ENCODE results near the gene SFRP4. TPM values are rescaled to one million over a fixed set of nuclear protein-coding genes. Genes with fewer than 3 reads are reported as not detected.
A peak's percentile ranks its signal among the peaks of the same experiment; 100 is the strongest.

The SFRP4 gene
- total RNA-seq, 1 experiment from 2014 or later: not detected

GRCh38 chr7:37918526-37918925 is 1.9 kb upstream of the SFRP4 start:
- H3K36me3 Mint-ChIP-seq (ENCODE audit: insufficient read depth, unreplicated experiment): peaks cover 39% of the 10 kb centered on the region
- CTCF ChIA-PET: interaction anchor here (0.6 to 3.1 kb wide), 3 partner anchors 26 to 936 kb away, joined by 3 to 19 read pairs (median 3); no protein-coding TSS in a partner anchor
- peaks cover 3% of the 10 kb centered on the region for H3K9me3 Mint-ChIP-seq (ENCODE audit: low read depth, unreplicated experiment)
- peaks cover 48% of the 10 kb centered on the region for H3K4me1 Mint-ChIP-seq (ENCODE audit: low read depth, unreplicated experiment)
- DNase-seq: no peak
- intact Hi-C loops (cut with micrococcal nuclease; ENCODE audit: unreplicated experiment): loop anchor here (5.0 kb wide), 2 partner anchors 154 to 304 kb away; no protein-coding TSS in a partner anchor
- no TSS peak for BruUV-seq (replicated peaks)
- peaks cover 29% of the 10 kb centered on the region for H3K27me3 Mint-ChIP-seq (ENCODE audit: unreplicated experiment)
- H3K4me3 Mint-ChIP-seq (ENCODE audit: low read depth, unreplicated experiment): no peak overlapping the region
- no peak overlapping the region for H3K27ac Mint-ChIP-seq (ENCODE audit: unreplicated experiment)
- peak; percentile 22 for TF ChIP-seq CTCF (IDR thresholded peaks at IDR 0.05; ENCODE audit: unreplicated experiment)

GRCh38 chr7:37916017-37916672 is 472 bp downstream of the SFRP4 start:
- H3K4me3 Mint-ChIP-seq (ENCODE audit: low read depth, unreplicated experiment): peak overlapping the region; percentile 78
- peaks cover 29% of the 10 kb centered on the region for H3K27me3 Mint-ChIP-seq (ENCODE audit: unreplicated experiment)

GRCh38 chr7:37915438-37915837 is 1.2 kb downstream of the SFRP4 start:
- no peak for DNase-seq
- no peak for TF ChIP-seq CTCF (IDR thresholded peaks at IDR 0.05; ENCODE audit: unreplicated experiment)
- Mint-ChIP-seq H3K9me3 (ENCODE audit: low read depth, unreplicated experiment) (no peaks in the 10 kb centered on the region), H3K4me1 (ENCODE audit: low read depth, unreplicated experiment) (peaks cover 28% of the 10 kb centered on the region), H3K27me3 (ENCODE audit: unreplicated experiment) (peaks cover 29% of the 10 kb centered on the region), H3K4me3 (ENCODE audit: low read depth, unreplicated experiment) (peak overlapping the region; percentile 78), H3K27ac (ENCODE audit: unreplicated experiment) (no peak overlapping the region), H3K36me3 (ENCODE audit: insufficient read depth, unreplicated experiment) (peaks cover 23% of the 10 kb centered on the region)
- intact Hi-C loops (cut with micrococcal nuclease; ENCODE audit: unreplicated experiment): loop anchor here (5.0 kb wide), 2 partner anchors 157 to 307 kb away; no protein-coding TSS in a partner anchor
- CTCF ChIA-PET: no interaction called here
- no TSS peak for BruUV-seq (replicated peaks)

More at GRCh38 chr7:37916017-37916672, 472 bp downstream of the SFRP4 start:
- Mint-ChIP-seq H3K4me1 (ENCODE audit: low read depth, unreplicated experiment) (peaks cover 31% of the 10 kb centered on the region), H3K27ac (ENCODE audit: unreplicated experiment) (no peak overlapping the region), H3K36me3 (ENCODE audit: insufficient read depth, unreplicated experiment) (peaks cover 30% of the 10 kb centered on the region), H3K9me3 (ENCODE audit: low read depth, unreplicated experiment) (no peaks in the 10 kb centered on the region)
- CTCF ChIA-PET: interaction anchor here (0.8 to 3.1 kb wide), 14 partner anchors 8 to 311 kb away, joined by 3 to 21 read pairs (median 4); partner anchors contain the start of gene STARD3NL
- intact Hi-C loops (cut with micrococcal nuclease; ENCODE audit: unreplicated experiment): loop anchor here (5.0 kb wide), 2 partner anchors 156 to 306 kb away; no protein-coding TSS in a partner anchor
- no TSS peak for BruUV-seq (replicated peaks)
- no peak for TF ChIP-seq CTCF (IDR thresholded peaks at IDR 0.05; ENCODE audit: unreplicated experiment)
- DNase-seq: peak; percentile 44

GRCh38 chr7:37912756-37913155 is 3.9 kb downstream of the SFRP4 start:
- no peak for TF ChIP-seq CTCF (IDR thresholded peaks at IDR 0.05; ENCODE audit: unreplicated experiment)
- Mint-ChIP-seq H3K27ac (ENCODE audit: unreplicated experiment) (no peak overlapping the region), H3K9me3 (ENCODE audit: low read depth, unreplicated experiment) (no peaks in the 10 kb centered on the region), H3K4me1 (ENCODE audit: low read depth, unreplicated experiment) (peaks cover 19% of the 10 kb centered on the region), H3K4me3 (ENCODE audit: low read depth, unreplicated experiment) (no peak overlapping the region), H3K27me3 (ENCODE audit: unreplicated experiment) (peaks cover 14% of the 10 kb centered on the region), H3K36me3 (ENCODE audit: insufficient read depth, unreplicated experiment) (peaks cover 20% of the 10 kb centered on the region)
- no TSS peak for BruUV-seq (replicated peaks)
- CTCF ChIA-PET: no interaction called here
- intact Hi-C loops (cut with micrococcal nuclease; ENCODE audit: unreplicated experiment): no loop called here
- DNase-seq: no peak

All from Calu3 (cell line).